Activated CD4-positive, alpha-beta T cell treated with anti-CD3 and anti-CD28 coated beads, Interleukin-2, amount 10 ng/mL, durations not matched to agents 7 days and 5 days (primary cell): Measurements from ENCODE around the gene PTDSS2. TPM values are rescaled to one million over a fixed set of nuclear protein-coding genes. Genes with fewer than 3 reads are reported as not detected.

Experiments
- CTCF ChIA-PET: fragments of 350-600 bp; sonication (Branson Sonifier 250); formaldehyde crosslinking; loops from one replicate; lab custom pipeline; 2021; ENCODE audit warnings: antibody characterized with exemption; lab: Charles Lee
- POLR2A ChIA-PET: fragments of 350-600 bp; sonication (Branson Sonifier 250); formaldehyde crosslinking; loops from one replicate; lab custom pipeline; 2021; ENCODE audit warnings: antibody characterized with exemption; lab: Charles Lee
- DNase-seq: peaks from one replicate; pipeline ENCODE4 v3.0.0-alpha.2; 2020
- H3K27ac Mint-ChIP-seq: one replicate; pipeline ENCODE4 v1.8.0; 2021; ENCODE audit warnings: mild to moderate bottlenecking, moderate library complexity, mixed read lengths
- H3K27me3 Mint-ChIP-seq: one replicate; pipeline ENCODE4 v1.8.0; 2021; ENCODE audit warnings: mixed read lengths
- H3K36me3 Mint-ChIP-seq: one replicate; pipeline ENCODE4 v1.8.0; 2021; ENCODE audit warnings: low read depth, mixed read lengths
- H3K4me1 Mint-ChIP-seq: one replicate; pipeline ENCODE4 v1.8.0; 2021; ENCODE audit warnings: mixed read lengths
- H3K4me3 Mint-ChIP-seq: one replicate; pipeline ENCODE4 v1.8.0; 2021; ENCODE audit warnings: mild to moderate bottlenecking, moderate library complexity, mixed read lengths
- H3K9me3 Mint-ChIP-seq: one replicate; pipeline ENCODE4 v1.8.0; 2021; ENCODE audit warnings: mixed read lengths
- total RNA-seq, 2 experiments: library from RNA; stranded (reverse); gene quantifications; one replicate each; pipeline ENCODE4 v1.2.3, GENCODE V29; 2021

The PTDSS2 gene
- total RNA-seq, 2 experiments from 2014 or later: 22.7 to 25.2 TPM

- ChIA-PET CTCF (interaction anchor here (0.6 to 4.0 kb wide), 3 partner anchors 12 to 92 kb away, joined by 3 to 19 read pairs (median 3); no protein-coding TSS in a partner anchor), POLR2A (no interaction called here)
- Mint-ChIP-seq H3K4me3 (no peak overlapping the region), H3K27ac (no peak overlapping the region), H3K36me3 (no peaks in the 10 kb centered on the region), H3K27me3 (no peaks in the 10 kb centered on the region), H3K4me1 (peaks cover 17% of the 10 kb centered on the region), H3K9me3 (no peaks in the 10 kb centered on the region)
- no peak for DNase-seq
Measured at GRCh38 chr11:539971-540481, 89.9 kb downstream of the PTDSS2 start.

Other genes with a start within 250 kb of the PTDSS2 start
- 10 to 100 TPM; 29.7 to 33.2 TPM for gene BET1L, start 242.9 kb upstream of the PTDSS2 start, total RNA-seq
- 100 to 1,000 TPM; 111 to 124 TPM for gene RIC8A, start 242.6 kb upstream of the PTDSS2 start, total RNA-seq
- 10 to 100 TPM; 11.3 to 12.7 TPM for gene SIRT3, start 213.9 kb upstream of the PTDSS2 start, total RNA-seq
- 100 to 1,000 TPM; 125 to 153 TPM for gene PSMD13, start 213.3 kb upstream of the PTDSS2 start, total RNA-seq
- gene NLRP6, start 171.9 kb upstream of the PTDSS2 start, total RNA-seq: 1 to 10 TPM; 5.5 to 6.5 TPM
- gene PGGHG, start 161.2 kb upstream of the PTDSS2 start, total RNA-seq: 100 to 1,000 TPM; 325 to 377 TPM
- not detected for gene IFITM5, start 150.8 kb upstream of the PTDSS2 start, total RNA-seq
- gene IFITM2, start 142.5 kb upstream of the PTDSS2 start, total RNA-seq: 1,000 to 10,000 TPM; 1,561 to 1,733 TPM
- gene IFITM1, start 136.2 kb upstream of the PTDSS2 start, total RNA-seq: 1,000 to 10,000 TPM; 1,306 to 1,465 TPM
- 100 to 1,000 TPM; 213 to 271 TPM for gene IFITM3, start 129.4 kb upstream of the PTDSS2 start, total RNA-seq
- 1 to 10 TPM; 1.5 to 1.6 TPM for gene B4GALNT4, start 80.8 kb upstream of the PTDSS2 start, total RNA-seq
- gene PKP3, start 56.1 kb upstream of the PTDSS2 start, total RNA-seq: not detected
- gene SIGIRR, start 35.3 kb upstream of the PTDSS2 start, total RNA-seq: 100 to 1,000 TPM; 226 to 255 TPM
- 10 to 100 TPM; 88.2 to 94.2 TPM for gene ANO9, start 8.3 kb upstream of the PTDSS2 start, total RNA-seq
- gene RNH1, start 57.0 kb downstream of the PTDSS2 start, total RNA-seq: 10 to 100 TPM; 90.6 to 99.5 TPM
- 10 to 100 TPM; 51.7 to 63.5 TPM for gene HRAS, start 85.3 kb downstream of the PTDSS2 start, total RNA-seq
- gene LRRC56, start 87.2 kb downstream of the PTDSS2 start, total RNA-seq: 1 to 10 TPM; 2.0 to 2.1 TPM
- gene LMNTD2, start 110.5 kb downstream of the PTDSS2 start, total RNA-seq: 1 to 10 TPM; 3.4 to 4.8 TPM
- 10 to 100 TPM; 30.7 to 38.1 TPM for gene RASSF7, start 110.7 kb downstream of the PTDSS2 start, total RNA-seq
- 10 to 100 TPM; 46.8 to 48.6 TPM for gene PHRF1, start 126.2 kb downstream of the PTDSS2 start, total RNA-seq
- 100 to 1,000 TPM; 152 to 154 TPM for gene IRF7, start 165.7 kb downstream of the PTDSS2 start, total RNA-seq
- gene CDHR5, start 174.7 kb downstream of the PTDSS2 start, total RNA-seq: not detected
- not detected for gene SCT, start 176.9 kb downstream of the PTDSS2 start, total RNA-seq
- under 1 TPM; 0.21 to 0.30 TPM for gene DRD4, start 187.0 kb downstream of the PTDSS2 start, total RNA-seq
- 10 to 100 TPM; 44.0 to 48.8 TPM for gene DEAF1, start 244.9 kb downstream of the PTDSS2 start, total RNA-seq
- 10 to 100 TPM; 39.1 to 44.7 TPM for gene TMEM80, start 245.5 kb downstream of the PTDSS2 start, total RNA-seq